NB4 (cell line): Measurements from ENCODE around the gene PPIB.

Experiments
- POLR2A ChIP-seq: IDR thresholded peaks from 2 replicates; pipeline ENCODE4 v1.6.1; 2011; ENCODE audit warnings: mild to moderate bottlenecking; ENCODE audit not compliant: insufficient read length; ENCODE audit errors: extremely low read depth
- TF ChIP-seq, protein P1 (sequence below): IDR thresholded peaks from one replicate; pipeline ENCODE4 v1.5.1; 2012; ENCODE audit warnings: low read depth, low read length

DNA sequence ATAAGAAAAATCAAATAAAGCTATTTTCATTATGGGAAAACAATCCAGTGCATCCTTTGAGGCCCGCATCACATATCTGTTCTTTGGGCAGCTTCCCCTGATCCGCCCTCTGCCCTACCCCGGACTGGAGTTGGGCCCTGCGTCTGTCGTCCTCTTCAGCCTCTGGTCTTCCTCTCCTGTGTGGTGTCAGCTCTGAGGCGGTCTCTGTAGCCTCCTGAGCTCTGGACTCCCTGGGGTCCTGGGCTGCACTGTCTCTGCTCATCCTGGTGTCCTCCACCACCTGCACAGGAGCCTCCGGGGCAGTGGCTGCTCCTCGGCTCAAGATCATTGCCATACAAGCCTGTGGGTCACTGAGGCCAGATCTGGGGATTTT is 18.6 kb downstream of the PPIB start:
- TF ChIP-seq, protein P1, sequence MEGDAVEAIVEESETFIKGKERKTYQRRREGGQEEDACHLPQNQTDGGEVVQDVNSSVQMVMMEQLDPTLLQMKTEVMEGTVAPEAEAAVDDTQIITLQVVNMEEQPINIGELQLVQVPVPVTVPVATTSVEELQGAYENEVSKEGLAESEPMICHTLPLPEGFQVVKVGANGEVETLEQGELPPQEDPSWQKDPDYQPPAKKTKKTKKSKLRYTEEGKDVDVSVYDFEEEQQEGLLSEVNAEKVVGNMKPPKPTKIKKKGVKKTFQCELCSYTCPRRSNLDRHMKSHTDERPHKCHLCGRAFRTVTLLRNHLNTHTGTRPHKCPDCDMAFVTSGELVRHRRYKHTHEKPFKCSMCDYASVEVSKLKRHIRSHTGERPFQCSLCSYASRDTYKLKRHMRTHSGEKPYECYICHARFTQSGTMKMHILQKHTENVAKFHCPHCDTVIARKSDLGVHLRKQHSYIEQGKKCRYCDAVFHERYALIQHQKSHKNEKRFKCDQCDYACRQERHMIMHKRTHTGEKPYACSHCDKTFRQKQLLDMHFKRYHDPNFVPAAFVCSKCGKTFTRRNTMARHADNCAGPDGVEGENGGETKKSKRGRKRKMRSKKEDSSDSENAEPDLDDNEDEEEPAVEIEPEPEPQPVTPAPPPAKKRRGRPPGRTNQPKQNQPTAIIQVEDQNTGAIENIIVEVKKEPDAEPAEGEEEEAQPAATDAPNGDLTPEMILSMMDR = no peak
- TF ChIP-seq POLR2A = no peak
